IPS-18c (cell line): ENCODE results near the gene GOLPH3.
"Not testable (repeated sequence)": the region's sequence is repeated elsewhere in the genome, so short reads cannot be mapped to it uniquely, and the experiment has no call there.

Source experiments
- H3K4me3 ChIP-seq: 2 replicates; pipeline ENCODE4 v1.7.0; 2013; ENCODE audit warnings: low read depth, mild to moderate bottlenecking, low read length, moderate library complexity; ENCODE audit not compliant: insufficient read depth
- H3K9me3 ChIP-seq: one replicate; pipeline ENCODE4 v1.6.1; 2013; ENCODE audit warnings: mild to moderate bottlenecking, low read length, moderate library complexity; ENCODE audit not compliant: control insufficient read depth, insufficient read depth

The GOLPH3 gene

GRCh38 chr5:32118922-32119321 is 55.2 kb downstream of the GOLPH3 start:
- H3K9me3 ChIP-seq, H3K4me3 ChIP-seq: not testable (repeated sequence)

DNA sequence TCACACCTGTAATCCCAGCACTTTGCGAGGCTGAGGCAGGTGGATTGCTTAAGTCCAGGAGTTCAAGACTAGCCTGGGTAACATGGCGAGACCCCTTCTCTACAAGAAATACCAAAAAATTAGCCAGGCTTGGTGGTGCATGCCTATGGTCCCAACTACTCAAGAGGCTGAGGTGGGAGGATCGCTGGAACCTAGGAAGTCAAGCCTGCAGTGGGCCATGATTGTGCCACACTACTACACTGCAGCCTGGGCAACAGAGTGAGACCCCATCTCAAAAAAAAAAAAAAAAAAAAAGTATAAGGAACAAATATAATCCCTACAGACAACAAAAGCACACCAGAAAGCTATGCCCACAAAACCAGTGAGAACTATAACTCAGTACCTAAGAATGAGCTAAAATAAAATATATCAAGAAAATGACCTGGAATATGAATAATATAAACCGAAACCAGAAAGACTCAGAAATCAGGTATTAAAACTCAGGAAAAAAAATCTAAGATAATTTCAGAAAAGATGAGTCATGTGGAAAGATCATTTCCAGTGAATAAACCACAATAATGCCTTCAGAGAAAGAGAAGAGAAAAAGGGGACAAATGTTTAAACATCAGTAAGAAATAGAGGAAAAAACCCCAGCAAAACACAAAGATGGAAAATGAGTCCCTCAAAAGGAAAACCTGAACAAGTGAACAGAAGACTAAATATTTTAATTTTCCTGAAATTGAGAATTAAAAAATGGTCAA is 57.4 kb downstream of the GOLPH3 start:
- H3K9me3 ChIP-seq, result no peaks in the 10 kb centered on the region
- H3K4me3 ChIP-seq, result no peak overlapping the region

DNA sequence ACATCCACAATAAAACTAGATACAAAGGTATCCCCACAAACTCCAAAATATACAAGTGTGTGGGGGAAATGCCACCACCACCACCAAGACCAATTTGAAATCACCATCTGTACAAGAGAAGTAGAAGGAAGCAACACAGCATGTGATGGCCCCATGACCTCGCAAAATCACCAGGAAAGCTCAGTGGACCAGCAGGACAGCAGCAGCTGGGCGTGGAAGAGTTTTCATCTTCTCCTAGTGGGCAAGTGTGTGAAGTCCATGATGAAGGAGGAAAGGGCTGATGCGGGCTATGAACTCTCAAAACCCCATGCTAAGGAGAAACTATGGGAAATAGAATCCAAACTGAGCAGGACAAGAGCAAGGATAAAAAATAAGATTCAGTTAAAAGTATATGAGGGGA is 58.1 kb downstream of the GOLPH3 start:
- Histone ChIP-seq H3K4me3 (no peak overlapping the region), H3K9me3 (no peaks in the 10 kb centered on the region)

- no peaks in the 10 kb centered on the region for H3K9me3 ChIP-seq
Measured at GRCh38 chr5:32110111-32110696, 63.9 kb downstream of the GOLPH3 start.

DNA sequence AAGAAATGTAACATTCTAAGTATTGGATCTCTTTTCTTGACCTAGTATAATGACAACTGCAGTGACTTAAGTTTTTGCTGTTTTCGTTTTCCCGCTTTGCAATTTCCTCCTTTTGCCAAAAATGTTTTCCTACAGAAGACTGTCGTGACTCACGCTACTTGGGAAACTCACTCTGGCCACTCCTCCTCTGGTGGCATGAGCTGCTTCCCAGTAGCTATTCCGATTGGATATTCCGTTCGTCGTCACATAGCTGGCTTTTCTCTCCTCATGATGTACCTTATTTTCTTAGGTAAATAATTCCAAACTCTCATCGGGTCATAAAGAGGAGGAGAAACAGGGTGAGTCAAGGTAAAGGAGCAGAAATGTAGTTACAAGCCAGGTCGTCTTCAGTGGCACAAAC is 64.9 kb downstream of the GOLPH3 start:
- no peaks in the 10 kb centered on the region for H3K9me3 ChIP-seq
- H3K4me3 ChIP-seq, result no peak overlapping the region

More at GRCh38 chr5:32110111-32110696, 63.9 kb downstream of the GOLPH3 start:
- H3K4me3 ChIP-seq, result no peak overlapping the region

GRCh38 chr5:32108167-32108566 is 66.0 kb downstream of the GOLPH3 start:
- H3K4me3 ChIP-seq, result no peak overlapping the region
- no peaks in the 10 kb centered on the region for H3K9me3 ChIP-seq

DNA sequence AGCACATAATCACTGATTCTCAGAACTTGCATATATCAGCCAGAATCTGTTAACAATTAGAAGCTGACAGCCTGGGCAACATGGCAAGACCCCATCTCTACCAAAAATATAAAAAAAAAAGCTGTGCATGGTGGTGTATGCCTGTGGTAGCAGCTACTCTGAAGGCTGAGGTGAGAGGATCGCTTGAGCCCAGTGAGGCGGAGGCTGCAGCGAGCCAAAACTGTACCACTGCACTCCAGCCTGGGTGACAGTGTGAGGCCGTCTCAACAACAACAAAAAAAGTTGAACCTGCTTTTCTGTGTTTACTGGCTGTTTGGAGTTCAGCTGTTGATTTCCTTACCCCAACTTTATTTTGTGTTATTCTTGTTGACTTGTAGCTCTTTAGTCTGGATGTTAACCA is 66.8 kb downstream of the GOLPH3 start:
- H3K9me3 ChIP-seq, result no peaks in the 10 kb centered on the region
- no peak overlapping the region for H3K4me3 ChIP-seq

DNA sequence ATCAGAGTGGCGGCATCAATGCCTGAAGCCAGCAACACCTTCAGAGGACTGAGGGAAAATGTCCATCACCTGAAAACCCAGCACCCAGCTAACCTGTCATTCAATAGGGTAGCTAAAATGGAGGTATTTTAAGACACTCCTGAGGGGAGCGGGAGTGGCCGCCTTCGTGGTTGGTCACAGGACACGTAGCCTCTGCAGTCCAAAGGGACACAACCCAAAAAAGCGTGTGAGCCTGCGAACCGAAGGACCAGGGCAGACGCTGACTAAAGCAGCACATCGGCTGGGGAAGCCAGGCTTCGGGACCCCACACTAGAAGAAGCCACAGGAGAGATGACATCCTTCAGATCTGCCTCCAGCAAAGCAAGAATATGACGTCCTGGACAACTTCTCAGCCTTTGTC is 70.6 kb downstream of the GOLPH3 start:
- Histone ChIP-seq H3K4me3 (no peak overlapping the region), H3K9me3 (no peaks in the 10 kb centered on the region)

DNA sequence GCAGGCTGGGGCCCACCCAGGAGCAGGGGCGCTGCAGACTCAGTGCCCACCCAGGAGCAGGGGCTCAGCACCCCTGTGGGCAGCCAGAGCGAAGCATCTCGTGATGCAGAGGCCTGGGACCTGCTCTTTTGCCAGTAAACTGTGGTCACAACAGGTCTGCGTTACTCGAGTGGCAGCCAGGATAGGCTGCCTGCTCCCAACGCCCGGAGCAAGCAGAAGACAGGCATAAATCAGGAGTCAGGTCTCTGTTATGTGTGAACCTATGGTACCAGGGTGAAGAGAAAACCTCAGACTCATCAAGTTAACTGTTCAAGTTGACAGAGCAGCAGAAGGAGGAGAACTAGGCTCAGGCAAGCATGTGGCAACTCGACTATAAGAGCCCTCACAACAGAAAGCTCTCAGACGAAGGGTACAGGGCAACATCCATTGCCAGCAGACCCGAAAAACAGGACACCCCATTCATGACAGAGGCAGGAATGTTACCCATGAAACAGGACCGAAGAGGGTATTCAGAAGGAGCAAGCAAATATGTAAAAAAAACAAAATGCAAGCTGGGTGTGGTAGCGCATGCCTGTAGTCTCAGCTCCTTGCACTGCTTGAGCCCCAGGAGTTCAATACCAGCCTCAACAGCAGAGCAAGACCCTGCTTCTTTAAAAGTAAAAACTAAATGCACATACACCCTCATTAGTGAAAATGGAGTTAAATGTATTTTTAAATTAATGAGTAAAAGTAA is 71.7 kb downstream of the GOLPH3 start:
- Histone ChIP-seq H3K9me3 (no peaks in the 10 kb centered on the region), H3K4me3 (no peak overlapping the region)

DNA sequence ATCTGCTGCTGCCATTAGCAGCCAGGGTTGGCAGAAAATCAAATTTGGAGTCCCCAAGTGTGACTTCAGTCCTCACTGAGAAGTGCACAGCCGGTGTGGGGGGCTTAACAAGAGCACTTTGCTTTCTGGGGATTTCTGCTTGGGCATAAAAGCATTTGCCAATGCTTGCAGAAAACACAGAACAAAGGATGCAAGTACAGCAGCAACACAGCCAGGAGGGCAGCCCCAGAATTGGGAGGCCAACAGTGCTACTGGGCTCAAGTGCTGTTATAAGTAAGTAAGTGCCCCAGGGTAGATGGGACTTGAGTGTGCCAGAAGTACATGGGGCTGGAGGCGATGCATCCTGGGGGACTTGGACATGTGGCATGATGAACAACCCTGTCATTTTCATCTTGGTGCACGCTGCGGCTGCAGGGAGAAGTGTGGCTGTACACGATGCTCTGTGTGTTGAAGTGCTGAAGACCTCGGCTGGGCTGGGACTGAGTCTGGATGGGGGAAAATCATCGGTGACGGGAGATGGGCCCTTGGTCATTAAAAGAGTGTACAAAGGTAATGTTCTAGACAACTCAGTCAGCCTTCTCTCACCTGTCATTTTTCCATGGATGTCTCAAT is 73.3 kb downstream of the GOLPH3 start:
- no peak overlapping the region for H3K4me3 ChIP-seq
- H3K9me3 ChIP-seq, result no peaks in the 10 kb centered on the region

DNA sequence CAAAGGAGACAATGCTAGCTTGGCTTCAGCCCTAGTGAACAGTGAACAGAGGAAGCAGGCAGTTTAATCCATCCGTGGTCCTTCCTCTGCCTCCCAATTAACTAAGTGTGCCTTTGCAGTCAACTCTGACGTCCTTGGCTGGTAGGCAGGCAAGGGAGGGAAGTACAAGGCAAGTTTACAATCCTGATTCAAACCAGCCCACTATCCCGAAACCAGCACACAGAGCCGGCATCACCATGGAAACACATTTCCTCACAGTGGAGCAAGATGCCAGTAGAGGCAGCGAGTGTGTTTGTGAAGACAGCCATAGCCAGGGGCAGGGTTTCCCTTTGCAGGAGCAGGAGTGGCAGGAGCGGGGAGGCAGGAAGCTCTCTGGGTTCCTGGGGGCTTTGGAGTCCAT is 73.9 kb downstream of the GOLPH3 start:
- no peaks in the 10 kb centered on the region for H3K9me3 ChIP-seq

GRCh38 chr5:32099486-32100035 is 74.6 kb downstream of the GOLPH3 start:
- H3K9me3 ChIP-seq, result no peaks in the 10 kb centered on the region
- no peak overlapping the region for H3K4me3 ChIP-seq

More for the DNA sequence above, 73.9 kb downstream of the GOLPH3 start:
- H3K4me3 ChIP-seq, result no peak overlapping the region

DNA sequence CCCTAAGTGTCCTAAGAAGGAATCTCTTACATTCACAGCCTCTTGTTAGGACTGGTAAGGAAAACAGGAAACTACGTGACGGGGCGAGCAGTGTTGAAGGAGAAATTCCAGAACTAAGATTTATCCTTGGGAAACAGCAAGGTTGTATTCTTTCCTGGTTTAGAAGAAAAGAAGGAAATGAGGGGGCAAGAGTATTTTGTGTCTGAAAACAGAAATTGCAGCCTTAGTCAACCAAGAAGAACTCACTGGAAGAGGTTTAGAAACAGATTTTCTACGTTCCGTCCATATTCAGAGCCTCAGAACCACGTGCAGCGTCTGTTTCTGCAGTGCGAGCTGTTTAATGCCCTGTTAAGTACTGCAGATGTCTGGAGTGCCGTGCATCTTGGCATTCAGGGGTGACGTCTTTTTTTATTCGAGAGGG is 75.2 kb downstream of the GOLPH3 start:
- no peaks in the 10 kb centered on the region for H3K9me3 ChIP-seq
- no peak overlapping the region for H3K4me3 ChIP-seq

DNA sequence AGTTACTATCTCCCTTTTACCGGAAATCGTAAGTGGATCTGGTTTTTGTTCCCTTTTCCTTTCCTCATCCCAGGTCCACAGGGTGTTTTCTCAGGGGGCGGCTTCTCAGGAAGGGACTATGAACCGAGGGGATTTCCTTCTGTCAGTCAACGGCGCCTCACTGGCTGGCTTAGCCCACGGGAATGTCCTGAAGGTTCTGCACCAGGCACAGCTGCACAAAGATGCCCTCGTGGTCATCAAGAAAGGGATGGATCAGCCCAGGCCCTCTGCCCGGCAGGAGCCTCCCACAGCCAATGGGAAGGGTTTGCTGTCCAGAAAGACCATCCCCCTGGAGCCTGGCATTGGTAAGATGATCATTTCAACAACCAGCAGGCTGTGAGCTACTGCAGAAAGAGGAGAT is 75.8 kb downstream of the GOLPH3 start:
- H3K9me3 ChIP-seq, result no peaks in the 10 kb centered on the region
- no peak overlapping the region for H3K4me3 ChIP-seq

DNA sequence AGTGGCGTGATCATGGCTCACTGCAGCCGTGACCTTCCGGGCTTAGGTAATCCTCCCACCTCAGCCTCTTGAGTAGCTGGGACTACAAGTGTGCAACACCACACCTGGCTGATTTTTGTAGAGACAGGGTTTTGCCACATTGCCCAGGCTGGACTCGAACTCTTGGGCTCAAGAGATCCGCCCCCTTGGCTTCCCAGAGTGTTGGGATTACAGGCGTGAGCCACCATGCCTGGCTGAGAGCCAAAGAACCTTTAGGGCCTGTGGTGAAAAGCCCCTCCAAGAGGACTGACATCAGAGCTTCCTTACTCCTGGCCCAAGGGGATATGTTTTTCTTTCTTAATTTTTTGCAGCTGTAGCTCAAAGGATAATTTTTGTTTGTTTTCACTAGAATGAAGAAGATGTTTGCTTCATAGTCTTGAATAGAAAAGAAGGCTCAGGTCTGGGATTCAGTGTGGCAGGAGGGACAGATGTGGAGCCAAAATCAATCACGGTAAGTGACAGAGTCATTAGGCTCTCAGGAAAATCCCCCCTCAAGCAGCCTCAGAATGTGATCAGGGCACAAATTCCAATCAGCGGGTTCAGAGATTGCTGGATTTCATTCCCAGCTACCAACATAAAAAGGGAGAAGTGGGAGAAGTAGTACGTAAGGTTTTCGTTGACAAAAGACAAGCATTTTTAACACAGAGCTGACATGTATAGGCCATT is 77.1 kb downstream of the GOLPH3 start:
- no peak overlapping the region for H3K4me3 ChIP-seq
- no peaks in the 10 kb centered on the region for H3K9me3 ChIP-seq

GRCh38 chr5:32095261-32095671 is 78.9 kb downstream of the GOLPH3 start:
- Histone ChIP-seq H3K9me3 (no peaks in the 10 kb centered on the region), H3K4me3 (no peak overlapping the region)

GRCh38 chr5:32094691-32095090 is 79.4 kb downstream of the GOLPH3 start:
- Histone ChIP-seq H3K4me3 (no peak overlapping the region), H3K9me3 (no peaks in the 10 kb centered on the region)
